Fibroblast of villous mesenchyme (primary cell): ENCODE measurements around the gene PSKH1. TPM values are rescaled to one million over a fixed set of nuclear protein-coding genes. Genes with fewer than 3 reads are reported as not detected.

Source experiments
- DNase-seq: peaks from one replicate; pipeline ENCODE4 v3.0.0-alpha.2; 2010; ENCODE audit warnings: low read depth
- H3K4me3 ChIP-seq: 2 replicates; pipeline ENCODE4 v1.5.1; 2011; ENCODE audit warnings: low read depth, mild to moderate bottlenecking, low read length
- CTCF ChIP-seq: IDR thresholded peaks from 2 replicates; pipeline ENCODE4 v1.5.1; 2012; ENCODE audit warnings: low read depth, mild to moderate bottlenecking, low read length; ENCODE audit not compliant: insufficient read depth
- total RNA-seq: library from RNA; depleted of rRNA; stranded (reverse); fragments of >200 nt; gene quantifications from 2 replicates; pipeline ENCODE4 v1.2.3, GENCODE V29; 2012

PSKH1 gene
- total RNA-seq, 1 donor, result 13.0 TPM

GRCh38 chr16:67874372-67874771 is 18.7 kb upstream of the PSKH1 start:
- TF ChIP-seq CTCF, result no peak
- peak overlapping the region; percentile 96 for H3K4me3 ChIP-seq
- no peak for DNase-seq

GRCh38 chr16:67877064-67877463 is 16.0 kb upstream of the PSKH1 start:
- no peak for DNase-seq
- H3K4me3 ChIP-seq, result no peak overlapping the region
- TF ChIP-seq CTCF, result no peak

- DNase-seq, result no peak
- TF ChIP-seq CTCF, result no peak
Observed at GRCh38 chr16:67878232-67878631, 14.8 kb upstream of the PSKH1 start.

GRCh38 chr16:67878846-67879245 is 14.2 kb upstream of the PSKH1 start:
- no peak for DNase-seq
- no peak for TF ChIP-seq CTCF
- no peak overlapping the region for H3K4me3 ChIP-seq

More at GRCh38 chr16:67878232-67878631, 14.8 kb upstream of the PSKH1 start:
- H3K4me3 ChIP-seq, result no peak overlapping the region

GRCh38 chr16:67879462-67879861 is 13.6 kb upstream of the PSKH1 start:
- TF ChIP-seq CTCF, result no peak
- no peak for DNase-seq
- no peak overlapping the region for H3K4me3 ChIP-seq

- DNase-seq, result no peak
- TF ChIP-seq CTCF, result no peak
- no peak overlapping the region for H3K4me3 ChIP-seq
Observed at GRCh38 chr16:67879936-67880335, 13.1 kb upstream of the PSKH1 start.

GRCh38 chr16:67880584-67880983 is 12.5 kb upstream of the PSKH1 start:
- DNase-seq, result no peak
- TF ChIP-seq CTCF, result no peak

More at GRCh38 chr16:67880584-67880983, 12.5 kb upstream of the PSKH1 start:
- H3K4me3 ChIP-seq, result no peak overlapping the region
